IMR-90 (cell line): Measurements from ENCODE around the gene SPATA2. TPM values are rescaled to one million over a fixed set of nuclear protein-coding genes. Genes with fewer than 3 reads are reported as not detected.
A peak's percentile ranks its signal among the peaks of the same experiment; 100 is the strongest.

Source experiments
- ATAC-seq: fragments of 200-7000 bp; cut with Tn5 transposase; 2 replicates; pipeline ENCODE4 v1.9.1; 2020; ENCODE audit warnings: low read depth, mild to moderate bottlenecking, moderate library complexity
- BruUV-seq: library from RNA; stranded (reverse); fragments of 400-500 nt; replicated peaks from 2 replicates; lab custom pipeline; 2021; lab: Mats Ljungman, UMichigan
- CTCF ChIA-PET: fragments of 300-600 bp; formaldehyde crosslinking; extraction: SDS; loops from one replicate; lab custom pipeline; 2021; ENCODE audit warnings: antibody characterized with exemption; lab: Yijun Ruan, JAX
- POLR2A ChIA-PET: fragments of 300-600 bp; sonication (Branson Sonifier 250); formaldehyde crosslinking; loops from one replicate; lab custom pipeline; 2022; ENCODE audit warnings: antibody characterized with exemption; ENCODE audit not compliant: unreplicated experiment; lab: Charles Lee
- DNase-seq: peaks from one replicate; pipeline ENCODE4 v3.0.0; 2013
- H2AFZ ChIP-seq: replicated peaks from 2 replicates; pipeline ENCODE3; 2013; ENCODE audit warnings: low read length, mild to moderate bottlenecking; ENCODE audit not compliant: poor library complexity
- H2AK5ac ChIP-seq: 2 replicates; pipeline ENCODE4 v1.6.1; 2013; ENCODE audit warnings: low read depth, low read length, inconsistent platforms
- H2AK9ac ChIP-seq: replicated peaks from 2 replicates; pipeline ENCODE3; 2013; ENCODE audit warnings: mild to moderate bottlenecking, low read depth, low read length, moderate library complexity; ENCODE audit not compliant: poor library complexity
- H2BK120ac ChIP-seq: 2 replicates; pipeline ENCODE4 v1.6.1; 2013; ENCODE audit warnings: low read depth, low read length, inconsistent platforms
- H2BK15ac ChIP-seq: 3 replicates; pipeline ENCODE4 v1.6.1; 2013; ENCODE audit warnings: low read depth, low read length, inconsistent platforms
- H2BK20ac ChIP-seq: 2 replicates; pipeline ENCODE4 v1.6.1; 2013; ENCODE audit warnings: low read depth, mild to moderate bottlenecking, inconsistent platforms, low read length, moderate library complexity
- H2BK5ac ChIP-seq: 2 replicates; pipeline ENCODE4 v1.6.1; 2013; ENCODE audit warnings: mild to moderate bottlenecking, low read depth, low read length, inconsistent platforms; ENCODE audit not compliant: poor library complexity, severe bottlenecking
- H3K14ac ChIP-seq: replicated peaks from 2 replicates; pipeline ENCODE4 v1.6.1; 2013; ENCODE audit warnings: low read depth, low read length, inconsistent platforms
- H3K18ac ChIP-seq: 2 replicates; pipeline ENCODE4 v1.6.1; 2013; ENCODE audit warnings: low read depth, low read length, control low read depth
- H3K23ac ChIP-seq: 2 replicates; pipeline ENCODE4 v1.6.1; 2013; ENCODE audit warnings: low read depth, low read length, inconsistent platforms
- H3K27ac ChIP-seq: 2 replicates; pipeline ENCODE4 v1.5.1; 2013; ENCODE audit warnings: mild to moderate bottlenecking, control low read depth, low read length; ENCODE audit not compliant: insufficient read depth
- H3K27me3 ChIP-seq: 2 replicates; pipeline ENCODE4 v1.6.1; 2013; ENCODE audit warnings: low read length; ENCODE audit not compliant: control insufficient read depth, insufficient read depth
- H3K36me3 ChIP-seq: 2 replicates; pipeline ENCODE4 v1.6.1; 2013; ENCODE audit warnings: low read length, mixed read lengths; ENCODE audit not compliant: control insufficient read depth, insufficient read depth
- H3K4ac ChIP-seq: 2 replicates; pipeline ENCODE4 v1.6.1; 2013; ENCODE audit warnings: low read depth, low read length, inconsistent platforms
- H3K4me1 ChIP-seq: 2 replicates; pipeline ENCODE4 v1.6.1; 2013; ENCODE audit warnings: low read length, mixed read lengths; ENCODE audit not compliant: control insufficient read depth, insufficient read depth
- H3K4me2 ChIP-seq: 2 replicates; pipeline ENCODE4 v1.6.1; 2013; ENCODE audit warnings: low read depth, mild to moderate bottlenecking, control low read depth, low read length, moderate library complexity
- H3K4me3 ChIP-seq: 2 replicates; pipeline ENCODE4 v1.5.1; 2013; ENCODE audit warnings: low read depth, mild to moderate bottlenecking, control low read depth, low read length, moderate library complexity; ENCODE audit not compliant: insufficient read depth
- H3K56ac ChIP-seq: 2 replicates; pipeline ENCODE4 v1.6.1; 2013; ENCODE audit warnings: low read length, inconsistent platforms; ENCODE audit not compliant: insufficient read depth; ENCODE audit errors: extremely low read depth
- H3K79me1 ChIP-seq, 2 experiments: 2 replicates each; pipeline ENCODE4 v1.6.1; 2013; ENCODE audit warnings: low read length in 2 of 2, inconsistent platforms in 1 of 2, low read depth in 1 of 2
- H3K9ac ChIP-seq: 2 replicates; pipeline ENCODE4 v1.6.1; 2013; ENCODE audit warnings: low read depth, low read length, control low read depth
- H3K9me1 ChIP-seq: 2 replicates; pipeline ENCODE4 v1.6.1; 2013; ENCODE audit warnings: low read length, inconsistent platforms; ENCODE audit not compliant: insufficient read depth
- H3K9me3 ChIP-seq: 2 replicates; pipeline ENCODE4 v1.6.1; 2013; ENCODE audit warnings: low read length; ENCODE audit not compliant: control insufficient read depth, insufficient read depth
- H4K20me1 ChIP-seq: 2 replicates; pipeline ENCODE4 v1.6.1; 2013; ENCODE audit warnings: low read length, inconsistent platforms; ENCODE audit not compliant: insufficient read depth
- H4K5ac ChIP-seq: 2 replicates; pipeline ENCODE4 v1.6.1; 2013; ENCODE audit warnings: mild to moderate bottlenecking, low read depth, low read length, control low read depth
- H4K8ac ChIP-seq, 2 experiments: 2 replicates each; pipeline ENCODE4 v1.6.1; 2013; ENCODE audit warnings: low read depth in 2 of 2, low read length in 2 of 2, control low read depth in 1 of 2, inconsistent platforms in 1 of 2
- H4K91ac ChIP-seq: 2 replicates; pipeline ENCODE4 v1.6.1; 2013; ENCODE audit warnings: low read depth, low read length, inconsistent platforms; ENCODE audit not compliant: insufficient read depth
- BHLHE40 ChIP-seq: fragments of 150-350 bp; IDR thresholded peaks from 2 replicates; pipeline ENCODE4 v1.6.1; 2016; ENCODE audit warnings: mild to moderate bottlenecking, low read depth, low read length
- CEBPB ChIP-seq: IDR thresholded peaks from 2 replicates; pipeline ENCODE4 v1.6.1; 2012; ENCODE audit warnings: low read depth, low read length, improper control_type of control experiment
- CHD1 ChIP-seq: IDR thresholded peaks from 2 replicates; pipeline ENCODE4 v1.6.1; 2012; ENCODE audit warnings: low read depth, low read length, improper control_type of control experiment
- FOS ChIP-seq: fragments of 150-350 bp; IDR thresholded peaks from 2 replicates; pipeline ENCODE4 v1.6.1; 2016; ENCODE audit warnings: low read depth, low read length
- MAFK ChIP-seq: IDR thresholded peaks from 2 replicates; pipeline ENCODE4 v1.6.1; 2012; ENCODE audit warnings: low read depth, low read length, improper control_type of control experiment
- MAZ ChIP-seq: IDR thresholded peaks from 2 replicates; pipeline ENCODE4 v1.6.1; 2012; ENCODE audit warnings: low read depth, mild to moderate bottlenecking, low read length, improper control_type of control experiment, moderate library complexity, borderline replicate concordance
- MXI1 ChIP-seq: IDR thresholded peaks from 2 replicates; pipeline ENCODE4 v1.6.1; 2012; ENCODE audit warnings: low read depth, mild to moderate bottlenecking, low read length, moderate library complexity, borderline replicate concordance
- NFE2L2 ChIP-seq: fragments of 150-350 bp; IDR thresholded peaks from 2 replicates; pipeline ENCODE4 v1.6.1; 2016; ENCODE audit warnings: low read depth, mild to moderate bottlenecking, low read length
- POLR2A ChIP-seq: IDR thresholded peaks from 2 replicates; pipeline ENCODE4 v1.6.1; 2012; ENCODE audit warnings: mild to moderate bottlenecking, low read depth, low read length
- RFX5 ChIP-seq: IDR thresholded peaks from 2 replicates; pipeline ENCODE4 v1.8.0; 2012; ENCODE audit warnings: low read depth, mild to moderate bottlenecking, low read length, moderate library complexity
- SMC3 ChIP-seq: fragments of 150-350 bp; IDR thresholded peaks from 2 replicates; pipeline ENCODE4 v1.6.1; 2016; ENCODE audit warnings: low read depth, mild to moderate bottlenecking, antibody characterized with exemption, low read length, moderate library complexity
- WGBS, 2 experiments: methylation state at CpG; one replicate each; pipeline versions ENCODE4 v1.1.5 to v1.1.7; 2013; ENCODE audit warnings: missing lambda C conversion rate in 2 of 2; ENCODE audit not compliant: insufficient read length in 1 of 2; ENCODE audit errors: extremely low coverage in 2 of 2; 5-methylcytosine and 5-hydroxymethylcytosine counted together
- dilution Hi-C: fragments of 300-500 bp; cut with HindIII; formaldehyde crosslinking; loops from one replicate; pipeline ENCODE4 v1.14.3; 2018; ENCODE audit warnings: low sequenced_read_pairs; ENCODE audit not compliant: unreplicated experiment
- in situ Hi-C: fragments of 300-500 bp; cut with MboI; formaldehyde crosslinking; loops from 3 replicates; pipeline ENCODE4 v1.14.3; 2019; ENCODE audit warnings: low sequenced_read_pairs, inconsistent platforms, mixed read lengths
- intact Hi-C: fragments of 100-400 bp; cut with micrococcal nuclease; formaldehyde crosslinking; loops from 2 replicates; pipeline ENCODE4 v1.10.0; 2022
- polyA plus RNA-seq, 3 experiments: library from polyadenylated mRNA; depleted of rRNA; stranded (reverse); fragments of >200 nt; gene quantifications; 2 replicates each; pipeline ENCODE4 v1.2.3, GENCODE V29; 2012; ENCODE audit warnings: low replicate concordance in 1 of 3
- total RNA-seq: library from RNA; depleted of rRNA; stranded (reverse); fragments of >200 nt; gene quantifications from 2 replicates; pipeline ENCODE4 v1.2.3, GENCODE V29; 2012
- TF ChIP-seq, protein P1 (sequence below): fragments of 150-350 bp; IDR thresholded peaks from 2 replicates; pipeline ENCODE4 v1.6.1; 2016; ENCODE audit warnings: low read depth, mild to moderate bottlenecking, low read length, moderate library complexity, borderline replicate concordance
- TF ChIP-seq, protein P2 (sequence below): fragments of 150-350 bp; IDR thresholded peaks from 2 replicates; pipeline ENCODE4 v1.6.1; 2017; ENCODE audit warnings: mild to moderate bottlenecking, antibody characterized with exemption, low read length, low read depth

SPATA2 gene
- total and polyA plus RNA-seq, 2 of the 4 experiments (the other 2 are of a cell fraction), result 1.3 to 4.5 TPM

DNA sequence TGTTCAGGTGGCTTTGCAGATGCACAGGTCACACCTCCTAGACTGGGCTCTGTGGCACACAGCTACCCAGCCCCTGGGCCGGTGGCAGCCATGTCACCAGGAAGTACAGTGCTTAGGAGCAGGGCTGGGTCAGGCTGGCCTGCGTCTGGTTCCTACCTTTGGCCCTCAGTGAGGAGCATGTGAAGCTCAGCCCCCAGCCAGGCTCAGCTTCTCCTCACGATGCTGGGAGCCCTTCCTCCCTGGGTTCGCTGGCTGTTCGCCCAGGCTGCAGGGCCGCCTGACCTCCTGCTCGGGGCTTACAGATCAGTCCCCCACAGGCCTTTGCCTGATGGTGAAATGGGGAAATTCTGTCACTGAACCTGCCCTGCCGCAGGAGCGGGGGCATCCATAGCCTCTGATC lies 23.1 kb downstream of the SPATA2 start:
- Histone ChIP-seq H3K4me3 (no peak overlapping the region), H3K23ac (no peak overlapping the region), H2AK9ac (no peak overlapping the region), H3K27ac (no peak overlapping the region), H3K18ac (no peak overlapping the region), H2AK5ac (no peak overlapping the region), H2AFZ (no peak overlapping the region), H2BK20ac (no peak overlapping the region), H4K20me1 (0 out of 2 replicates have a peak, but pooled peaks cover 9% of the 10 kb centered on the region), H3K36me3 (peaks cover 1% of the 10 kb centered on the region; the same call in 1 of the 2 replicates), H4K91ac (no peak overlapping the region), H3K4ac (0 out of 2 replicates have a peak overlapping the region, but pooled peaks have one; percentile 6), H2BK5ac (no peak overlapping the region), H3K4me1 (peaks cover 28% of the 10 kb centered on the region), H3K14ac (0 out of 2 replicates have a peak overlapping the region, but pooled peaks have one; percentile 17), H2BK15ac (no peak overlapping the region), H3K9me3 (no peaks in the 10 kb centered on the region), H3K27me3 (no peaks in the 10 kb centered on the region), H3K9ac (no peak overlapping the region), H3K4me2 (no peak overlapping the region), H4K5ac (no peak overlapping the region), H4K8ac (no peak overlapping the region), H3K9me1 (no peaks in the 10 kb centered on the region), H3K79me1 (peaks cover 0 to 4% of the 10 kb centered on the region in 2 experiments; a peak in 1 of 4 replicates), H2BK120ac (no peak overlapping the region), H3K56ac (no peak overlapping the region)
- POLR2A ChIA-PET, result no interaction called here
- DNase-seq, result no peak
- CTCF ChIA-PET, result no interaction called here
- BruUV-seq, result no TSS peak
- no peak for ATAC-seq
- TF ChIP-seq NFE2L2 (no peak), SMC3 (no peak), RFX5 (no peak), POLR2A (no peak), MAZ (no peak), MXI1 (no peak), FOS (no peak), CHD1 (no peak), BHLHE40 (no peak), CEBPB (no peak), MAFK (no peak)
- TF ChIP-seq, protein P1, sequence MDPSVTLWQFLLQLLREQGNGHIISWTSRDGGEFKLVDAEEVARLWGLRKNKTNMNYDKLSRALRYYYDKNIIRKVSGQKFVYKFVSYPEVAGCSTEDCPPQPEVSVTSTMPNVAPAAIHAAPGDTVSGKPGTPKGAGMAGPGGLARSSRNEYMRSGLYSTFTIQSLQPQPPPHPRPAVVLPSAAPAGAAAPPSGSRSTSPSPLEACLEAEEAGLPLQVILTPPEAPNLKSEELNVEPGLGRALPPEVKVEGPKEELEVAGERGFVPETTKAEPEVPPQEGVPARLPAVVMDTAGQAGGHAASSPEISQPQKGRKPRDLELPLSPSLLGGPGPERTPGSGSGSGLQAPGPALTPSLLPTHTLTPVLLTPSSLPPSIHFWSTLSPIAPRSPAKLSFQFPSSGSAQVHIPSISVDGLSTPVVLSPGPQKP, result no peak
- TF ChIP-seq, protein P2, sequence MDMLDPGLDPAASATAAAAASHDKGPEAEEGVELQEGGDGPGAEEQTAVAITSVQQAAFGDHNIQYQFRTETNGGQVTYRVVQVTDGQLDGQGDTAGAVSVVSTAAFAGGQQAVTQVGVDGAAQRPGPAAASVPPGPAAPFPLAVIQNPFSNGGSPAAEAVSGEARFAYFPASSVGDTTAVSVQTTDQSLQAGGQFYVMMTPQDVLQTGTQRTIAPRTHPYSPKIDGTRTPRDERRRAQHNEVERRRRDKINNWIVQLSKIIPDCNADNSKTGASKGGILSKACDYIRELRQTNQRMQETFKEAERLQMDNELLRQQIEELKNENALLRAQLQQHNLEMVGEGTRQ, result no peak
- 71% methylated on average over 2 of the region's 9 CpGs; no CpG with 5 or more reads in 1 of the 2 experiments for WGBS, 2 experiments
- in situ Hi-C loops (no loop called here), dilution Hi-C loops (no loop called here), intact Hi-C loops (no loop called here)
